Posterior cingulate gyrus (tissue), 11 donors: ENCODE measurements around the gene PLEKHH2.
"Not testable (repeated sequence)": the region's sequence is repeated elsewhere in the genome, so short reads cannot be mapped to it uniquely, and the experiment has no call there.

Experiments
- DNase-seq, 10 donors: peaks; one replicate each; pipeline versions ENCODE4 v3.0.0 to v3.0.0-alpha.2; 2020 to 2021; ENCODE audit warnings: mixed read lengths in 3 of 10
- intact Hi-C: fragments of 100-400 bp; cut with DNase I; formaldehyde crosslinking; loops from one replicate; pipeline ENCODE4 v1.15.1; 2023

Gene PLEKHH2

DNA sequence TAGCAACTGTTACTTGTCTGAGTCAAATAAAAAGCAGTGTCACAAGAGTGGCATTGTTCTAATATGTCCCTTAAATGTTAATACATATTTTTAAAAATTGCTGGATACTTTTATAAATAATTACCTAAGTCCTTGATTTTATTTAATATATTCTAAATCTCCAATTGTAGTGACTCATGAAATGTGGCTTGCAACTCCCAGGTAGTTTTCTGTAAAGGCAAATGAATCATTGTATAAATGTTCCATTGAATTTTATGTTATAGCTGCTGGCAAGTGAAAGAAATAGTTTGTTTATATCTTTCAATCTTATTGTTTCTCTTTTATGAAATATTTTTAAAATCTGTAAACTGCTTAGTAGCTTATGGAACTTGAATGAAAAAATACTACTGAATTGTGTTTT, 71.8 kb downstream of the PLEKHH2 start:
- DNase-seq: no peak
- intact Hi-C loops: no loop called here

DNA sequence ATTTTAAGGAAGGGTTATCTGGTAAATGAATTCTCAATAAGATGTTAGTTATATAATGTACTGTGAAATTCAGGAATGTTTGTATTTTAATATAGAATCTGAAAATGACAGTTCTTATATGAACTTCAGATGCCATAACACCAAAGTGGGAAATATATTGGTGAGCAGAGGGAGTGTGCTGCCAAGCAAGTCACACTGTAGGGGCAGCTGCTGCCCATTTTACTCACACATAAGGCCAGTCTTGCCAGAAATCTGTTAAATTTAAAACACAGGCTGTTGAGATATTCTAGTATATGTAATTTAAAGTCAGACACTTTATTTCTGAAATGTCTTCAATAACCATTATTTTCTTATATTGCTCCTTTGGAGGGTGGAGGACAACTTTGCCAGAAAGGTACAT, 73.8 kb downstream of the PLEKHH2 start:
- no peak for DNase-seq
- intact Hi-C loops: no loop called here

GRCh38 chr2:43714164-43714563, 77.1 kb downstream of the PLEKHH2 start:
- intact Hi-C loops: no loop called here
- DNase-seq: no peak

GRCh38 chr2:43715300-43716098, 78.4 kb downstream of the PLEKHH2 start:
- DNase-seq: no peak
- intact Hi-C loops: no loop called here

GRCh38 chr2:43717322-43717721, 80.3 kb downstream of the PLEKHH2 start:
- intact Hi-C loops: no loop called here
- no peak for DNase-seq

- no peak for DNase-seq
- intact Hi-C loops: no loop called here
These were observed 81.6 kb downstream of the PLEKHH2 start for GRCh38 chr2:43718530-43719124.

GRCh38 chr2:43724728-43725526, 87.9 kb downstream of the PLEKHH2 start:
- intact Hi-C loops: no loop called here
- no peak for DNase-seq

GRCh38 chr2:43725711-43726246, 88.7 kb downstream of the PLEKHH2 start:
- DNase-seq: no peak
- intact Hi-C loops: no loop called here

- peak in 1 of 10 donors; percentile 46 for DNase-seq
- intact Hi-C loops: not testable (repeated sequence)
These were observed 90.0 kb downstream of the PLEKHH2 start for GRCh38 chr2:43726961-43727633.

DNA sequence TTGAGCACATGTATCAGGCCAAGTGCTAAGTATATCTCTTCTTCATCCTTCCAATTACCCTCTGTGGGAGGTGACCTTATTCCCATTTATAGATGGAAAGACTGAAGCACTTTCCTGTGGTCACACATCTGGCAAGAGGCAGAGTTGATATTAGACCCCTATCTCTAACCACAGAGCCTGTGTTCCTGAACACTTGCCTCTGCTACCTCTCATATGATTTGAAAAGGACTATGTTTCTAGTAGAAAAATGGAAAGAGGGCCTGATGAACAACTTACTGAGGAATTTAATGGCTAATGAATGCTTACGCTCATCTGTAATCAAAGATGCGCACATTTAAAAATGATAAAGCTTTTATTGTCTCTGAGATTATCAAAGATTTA, 90.6 kb downstream of the PLEKHH2 start:
- intact Hi-C loops: no loop called here
- DNase-seq: no peak

DNA sequence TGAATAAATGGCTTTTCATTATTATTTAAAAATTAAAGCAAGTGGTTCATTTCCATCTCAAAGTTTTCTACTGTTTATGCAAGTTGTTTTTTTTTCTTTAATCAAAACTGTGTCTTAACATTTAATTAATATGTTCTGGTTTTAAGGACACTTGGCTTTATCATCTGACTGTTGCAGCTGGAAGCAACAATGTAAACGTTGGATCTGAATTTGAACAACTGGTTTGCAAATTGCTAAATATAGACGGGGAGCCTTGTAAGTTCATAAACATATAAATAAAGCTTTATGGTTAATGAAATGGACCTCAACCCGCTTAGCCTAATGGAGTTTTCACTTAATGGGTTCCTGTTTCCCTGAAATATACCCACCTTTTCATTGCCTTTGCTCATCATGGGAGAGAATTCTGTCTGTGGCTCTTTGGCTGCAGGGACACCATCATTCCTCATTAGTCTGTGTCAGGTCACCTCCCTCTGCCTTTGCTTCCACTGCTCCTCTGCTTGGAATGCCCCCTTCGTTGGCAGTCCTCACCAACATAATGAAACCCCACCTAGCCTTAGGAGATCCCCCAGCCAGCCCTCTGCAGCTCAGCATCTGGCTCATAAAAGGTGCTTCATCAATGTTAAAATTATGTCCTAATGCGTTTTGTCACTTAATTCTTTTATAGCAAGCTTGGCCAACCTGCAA, 92.6 kb downstream of the PLEKHH2 start:
- no peak for DNase-seq
- intact Hi-C loops: no loop called here

GRCh38 chr2:43731211-43731610, 94.2 kb downstream of the PLEKHH2 start:
- DNase-seq: no peak
- intact Hi-C loops: no loop called here

GRCh38 chr2:43736637-43737036, 99.6 kb downstream of the PLEKHH2 start:
- DNase-seq: no peak
- intact Hi-C loops: no loop called here

DNA sequence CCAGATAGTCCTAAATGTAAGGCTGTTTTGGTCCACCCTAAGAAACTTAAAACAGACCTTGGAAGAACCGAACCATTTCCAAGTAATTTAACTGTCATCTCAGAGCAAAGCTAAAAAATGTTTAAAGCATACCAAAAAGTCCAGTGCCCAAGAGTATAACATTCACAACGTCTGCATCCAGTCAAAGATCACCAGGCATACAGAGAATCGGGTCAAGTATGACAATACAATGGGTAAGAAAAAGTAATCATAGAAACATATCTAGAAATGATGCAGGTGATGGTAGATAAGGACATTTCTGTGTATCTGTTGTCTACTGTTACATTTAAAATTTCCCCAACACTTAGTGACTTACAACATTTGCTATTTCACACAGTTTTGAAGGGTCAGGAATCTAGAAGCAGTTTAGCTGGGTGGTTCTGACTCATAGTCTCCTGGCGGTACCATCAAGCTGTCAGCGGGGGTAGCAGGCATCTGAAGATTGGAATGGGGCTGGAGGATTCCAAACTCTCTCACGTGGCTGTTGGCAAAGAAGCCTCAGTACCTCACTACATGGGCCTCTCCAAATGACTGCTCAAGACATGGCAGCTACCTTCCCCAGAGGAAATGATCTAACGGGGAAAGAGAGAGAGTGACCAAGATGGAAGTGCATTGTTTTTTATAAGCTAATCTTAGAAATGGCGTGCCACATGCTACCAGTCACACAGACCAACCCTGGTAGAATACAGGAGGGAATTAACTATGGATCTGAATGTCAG, 100.2 kb downstream of the PLEKHH2 start:
- no peak for DNase-seq
- intact Hi-C loops: no loop called here

- intact Hi-C loops: no loop called here
- DNase-seq: no peak
These were observed 100.8 kb downstream of the PLEKHH2 start for GRCh38 chr2:43737855-43738254.

DNA sequence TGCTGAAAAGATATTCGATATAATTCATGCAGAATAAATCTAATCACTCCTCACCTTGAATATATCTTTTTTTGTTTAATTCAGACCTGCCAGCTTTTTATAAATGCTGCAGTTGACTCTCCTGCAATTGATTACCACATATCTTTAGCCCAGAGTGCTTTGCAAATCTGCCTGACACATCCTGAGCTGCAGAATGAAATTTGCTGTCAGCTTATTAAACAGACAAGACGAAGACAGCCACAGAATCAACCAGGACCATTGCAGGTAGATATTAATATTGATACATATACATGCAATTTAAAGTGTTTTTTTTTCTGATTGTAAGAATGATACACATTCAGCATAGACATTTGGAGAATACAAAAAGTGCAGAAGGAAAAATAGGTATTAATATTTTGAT, 101.2 kb downstream of the PLEKHH2 start:
- intact Hi-C loops: no loop called here
- DNase-seq: no peak

GRCh38 chr2:43743706-43744105, 106.6 kb downstream of the PLEKHH2 start:
- DNase-seq: no peak
- intact Hi-C loops: no loop called here

DNA sequence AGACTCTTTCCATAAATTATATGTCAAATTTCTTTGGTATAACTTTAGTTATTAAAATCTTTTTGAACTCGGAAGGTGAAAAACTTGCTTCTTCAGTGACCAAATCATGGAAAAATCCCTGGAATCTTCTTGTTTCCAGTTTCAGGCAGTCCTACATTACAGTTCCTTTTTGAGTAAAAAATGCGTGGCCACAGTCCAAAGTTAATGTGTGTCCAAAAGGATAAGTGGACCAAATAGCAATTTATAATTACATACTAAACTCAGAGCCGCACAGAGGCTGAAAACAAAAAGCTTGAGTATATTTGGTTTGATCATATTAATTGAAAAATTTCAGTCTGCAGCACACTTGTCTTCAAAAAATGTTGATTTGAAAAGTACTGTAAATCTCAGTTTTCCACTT, 108.4 kb downstream of the PLEKHH2 start:
- intact Hi-C loops: no loop called here
- no peak for DNase-seq

DNA sequence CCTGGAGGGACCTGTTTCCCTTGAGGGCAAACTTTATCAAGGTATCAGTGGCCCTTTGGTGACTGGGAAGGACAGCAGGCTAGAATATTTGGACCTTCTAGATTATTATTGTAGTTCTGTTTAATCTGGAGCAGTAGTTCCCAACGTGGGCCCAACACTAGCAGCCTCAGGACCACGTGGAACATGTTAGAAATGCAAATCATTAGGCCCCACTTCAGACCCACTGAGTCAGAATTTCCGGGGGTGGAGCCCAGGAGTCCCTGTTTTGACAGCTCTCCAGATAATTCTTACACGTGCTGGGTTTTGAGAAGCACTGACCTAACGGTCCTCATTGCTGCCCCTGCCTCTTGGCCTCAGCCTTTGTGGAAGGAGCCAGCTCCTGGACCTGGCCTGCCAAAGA, 111.3 kb downstream of the PLEKHH2 start:
- DNase-seq: no peak
- intact Hi-C loops: no loop called here
